ENCODE data around the gene MRGPRD.

GRCh38 chr11:68935066-68935465 is 45.7 kb downstream of the MRGPRD start:
- TF ChIP-seq CTCF (conservative IDR thresholded peaks at IDR 0.05) (no peak), EZH2 (IDR thresholded peaks at IDR 0.05; ENCODE audit: low read depth) (no peak)

All from PC-9 (cell line).